ENCODE data around the gene TTLL5.

- TF ChIP-seq, protein P1, sequence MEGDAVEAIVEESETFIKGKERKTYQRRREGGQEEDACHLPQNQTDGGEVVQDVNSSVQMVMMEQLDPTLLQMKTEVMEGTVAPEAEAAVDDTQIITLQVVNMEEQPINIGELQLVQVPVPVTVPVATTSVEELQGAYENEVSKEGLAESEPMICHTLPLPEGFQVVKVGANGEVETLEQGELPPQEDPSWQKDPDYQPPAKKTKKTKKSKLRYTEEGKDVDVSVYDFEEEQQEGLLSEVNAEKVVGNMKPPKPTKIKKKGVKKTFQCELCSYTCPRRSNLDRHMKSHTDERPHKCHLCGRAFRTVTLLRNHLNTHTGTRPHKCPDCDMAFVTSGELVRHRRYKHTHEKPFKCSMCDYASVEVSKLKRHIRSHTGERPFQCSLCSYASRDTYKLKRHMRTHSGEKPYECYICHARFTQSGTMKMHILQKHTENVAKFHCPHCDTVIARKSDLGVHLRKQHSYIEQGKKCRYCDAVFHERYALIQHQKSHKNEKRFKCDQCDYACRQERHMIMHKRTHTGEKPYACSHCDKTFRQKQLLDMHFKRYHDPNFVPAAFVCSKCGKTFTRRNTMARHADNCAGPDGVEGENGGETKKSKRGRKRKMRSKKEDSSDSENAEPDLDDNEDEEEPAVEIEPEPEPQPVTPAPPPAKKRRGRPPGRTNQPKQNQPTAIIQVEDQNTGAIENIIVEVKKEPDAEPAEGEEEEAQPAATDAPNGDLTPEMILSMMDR (IDR thresholded peaks at IDR 0.05; ENCODE audit: low read depth, low read length, poor library complexity, severe bottlenecking), result no peak
- TF ChIP-seq EZH2phosphoT487 (IDR thresholded peaks at IDR 0.05; ENCODE audit: borderline replicate concordance, low read length), result no peak
These were observed 103.0 kb downstream of the TTLL5 start for GRCh38 chr14:75764020-75764419.

All from DOHH2 (cell line).